H9 (cell line): ENCODE data around the gene PLEK2. TPM values are rescaled to one million over a fixed set of nuclear protein-coding genes. Genes with fewer than 3 reads are reported as not detected.

Source experiments
- DNase-seq: peaks from one replicate; pipeline ENCODE4 v3.0.0-alpha.2; 2017
- H2AFZ ChIP-seq: one replicate; pipeline ENCODE4 v1.6.1; 2013; ENCODE audit warnings: mild to moderate bottlenecking, low read length, control low read depth, moderate library complexity
- H2AK5ac ChIP-seq: 2 replicates; pipeline ENCODE4 v1.6.1; 2013; ENCODE audit warnings: low read length, control low read depth, mixed read lengths; ENCODE audit not compliant: insufficient read length
- H2BK120ac ChIP-seq: one replicate; pipeline ENCODE4 v1.6.1; 2013; ENCODE audit warnings: low read depth, mild to moderate bottlenecking, low read length, control low read depth, inconsistent platforms; ENCODE audit not compliant: poor library complexity, severe bottlenecking
- H2BK12ac ChIP-seq: 2 replicates; pipeline ENCODE4 v1.6.1; 2013; ENCODE audit warnings: low read length, control low read depth, mixed read lengths, low read depth; ENCODE audit not compliant: insufficient read length
- H2BK15ac ChIP-seq: 2 replicates; pipeline ENCODE4 v1.6.1; 2013; ENCODE audit warnings: low read depth, low read length, control low read depth
- H2BK20ac ChIP-seq: one replicate; pipeline ENCODE4 v1.6.1; 2013; ENCODE audit warnings: low read depth, mild to moderate bottlenecking, low read length, control low read depth, inconsistent platforms; ENCODE audit not compliant: poor library complexity, severe bottlenecking
- H2BK5ac ChIP-seq: 2 replicates; pipeline ENCODE4 v1.6.1; 2013; ENCODE audit warnings: low read length, control low read depth, mixed read lengths; ENCODE audit not compliant: insufficient read length
- H3K14ac ChIP-seq: 2 replicates; pipeline ENCODE4 v1.6.1; 2013; ENCODE audit warnings: low read length, control low read depth; ENCODE audit not compliant: insufficient read depth
- H3K18ac ChIP-seq: 2 replicates; pipeline ENCODE4 v1.6.1; 2013; ENCODE audit warnings: low read depth, mild to moderate bottlenecking, mixed read lengths, low read length, control low read depth; ENCODE audit not compliant: insufficient read length
- H3K23ac ChIP-seq: 2 replicates; pipeline ENCODE4 v1.6.1; 2013; ENCODE audit warnings: low read length, control low read depth, mixed read lengths, low read depth; ENCODE audit not compliant: insufficient read length
- H3K23me2 ChIP-seq: 2 replicates; pipeline ENCODE4 v1.6.1; 2013; ENCODE audit warnings: low read depth, mild to moderate bottlenecking, mixed read lengths, low read length, control low read depth; ENCODE audit not compliant: insufficient read length, poor library complexity, severe bottlenecking
- H3K27ac ChIP-seq: 2 replicates; pipeline ENCODE4 v1.5.1; 2013; ENCODE audit warnings: low read length, control low read depth, mixed read lengths, low read depth; ENCODE audit not compliant: insufficient read length
- H3K27me3 ChIP-seq: 2 replicates; pipeline ENCODE4 v1.6.1; 2013; ENCODE audit warnings: low read length, control low read depth, inconsistent platforms; ENCODE audit not compliant: insufficient read depth
- H3K4ac ChIP-seq: 2 replicates; pipeline ENCODE4 v1.6.1; 2013; ENCODE audit warnings: low read depth, mild to moderate bottlenecking, control low read depth, inconsistent platforms, low read length, moderate library complexity
- H3K4me1 ChIP-seq: 2 replicates; pipeline ENCODE4 v1.6.1; 2013; ENCODE audit warnings: low read length, control low read depth, inconsistent platforms; ENCODE audit not compliant: insufficient read depth
- H3K4me2 ChIP-seq: 2 replicates; pipeline ENCODE4 v1.6.1; 2013; ENCODE audit warnings: low read length, control low read depth, mixed read lengths; ENCODE audit not compliant: insufficient read length, insufficient read depth
- H3K56ac ChIP-seq: 2 replicates; pipeline ENCODE4 v1.6.1; 2013; ENCODE audit warnings: low read depth, mild to moderate bottlenecking, mixed read lengths, low read length, control low read depth; ENCODE audit not compliant: insufficient read length
- H3K79me1 ChIP-seq: 2 replicates; pipeline ENCODE4 v1.6.1; 2013; ENCODE audit warnings: low read depth, mild to moderate bottlenecking, moderate library complexity, low read length, control low read depth, inconsistent platforms; ENCODE audit not compliant: insufficient read depth, poor library complexity, severe bottlenecking
- H3K79me2 ChIP-seq: 2 replicates; pipeline ENCODE4 v1.6.1; 2013; ENCODE audit warnings: low read length, control low read depth, inconsistent platforms; ENCODE audit not compliant: insufficient read depth
- H3K9ac ChIP-seq: 2 replicates; pipeline ENCODE4 v1.6.1; 2013; ENCODE audit warnings: low read length, control low read depth, mixed read lengths; ENCODE audit not compliant: insufficient read length; ENCODE audit errors: extremely low read depth
- H3K9me3 ChIP-seq: one replicate; pipeline ENCODE4 v1.6.1; 2013; ENCODE audit warnings: low read depth, low read length, inconsistent platforms; ENCODE audit not compliant: control insufficient read depth
- H3T11ph ChIP-seq: one replicate; pipeline ENCODE4 v1.6.1; 2013; ENCODE audit warnings: mild to moderate bottlenecking, low read length, control low read depth, inconsistent platforms
- H4K20me1 ChIP-seq: one replicate; pipeline ENCODE4 v1.6.1; 2013; ENCODE audit not compliant: control insufficient read depth, insufficient read length, insufficient read depth
- H4K5ac ChIP-seq: 2 replicates; pipeline ENCODE4 v1.6.1; 2013; ENCODE audit warnings: low read depth, mild to moderate bottlenecking, mixed read lengths, low read length, control low read depth; ENCODE audit not compliant: insufficient read length
- H4K8ac ChIP-seq: replicated peaks from 2 replicates; pipeline ENCODE4 v1.6.1; 2013; ENCODE audit warnings: low read length, control low read depth, mixed read lengths, low read depth; ENCODE audit not compliant: insufficient read length
- H4K91ac ChIP-seq: 2 replicates; pipeline ENCODE4 v1.6.1; 2013; ENCODE audit warnings: low read depth, mild to moderate bottlenecking, moderate library complexity, mixed read lengths, low read length, control low read depth; ENCODE audit not compliant: insufficient read length
- H3K27ac Mint-ChIP-seq, 3 experiments: 2 replicates in 2 of 3; 3 replicates in 1 of 3; pipeline ENCODE4 v1.8.0; 2020 to 2021; ENCODE audit warnings: mixed read lengths in 3 of 3, mild to moderate bottlenecking in 1 of 3, moderate library complexity in 1 of 3
- H3K27me3 Mint-ChIP-seq: 2 replicates; pipeline ENCODE4 v1.8.0; 2021; ENCODE audit warnings: low read depth, mild to moderate bottlenecking, moderate library complexity, mixed read lengths
- H3K36me3 Mint-ChIP-seq, 3 experiments: 2 replicates in 2 of 3; 3 replicates in 1 of 3; pipeline ENCODE4 v1.8.0; 2020 to 2021; ENCODE audit warnings: low read depth in 3 of 3, mixed read lengths in 3 of 3; ENCODE audit not compliant: insufficient read depth in 1 of 3
- H3K4me1 Mint-ChIP-seq, 2 experiments: 2 replicates each; pipeline ENCODE4 v1.8.0; 2020; ENCODE audit warnings: mixed read lengths in 2 of 2
- H3K4me3 Mint-ChIP-seq, 2 experiments: 2 replicates in 1 of 2; 3 replicates in 1 of 2; pipeline ENCODE4 v1.8.0; 2020 to 2021; ENCODE audit warnings: mild to moderate bottlenecking in 2 of 2, mixed read lengths in 2 of 2, moderate library complexity in 1 of 2
- H3K9me3 Mint-ChIP-seq, 2 experiments: 2 replicates in 1 of 2; 3 replicates in 1 of 2; pipeline ENCODE4 v1.8.0; 2020; ENCODE audit warnings: mild to moderate bottlenecking in 2 of 2, mixed read lengths in 2 of 2, moderate library complexity in 1 of 2
- WGBS: extraction: QIAGEN DNeasy Blood & Tissue Kit; methylation state at CpG from one replicate; pipeline ENCODE4 v1.1.7; 2013; ENCODE audit warnings: missing lambda C conversion rate, low lambda C conversion rate, mixed read lengths; ENCODE audit not compliant: insufficient read length; ENCODE audit errors: extremely low coverage; 5-methylcytosine and 5-hydroxymethylcytosine counted together
- total RNA-seq: library from RNA; stranded (reverse); gene quantifications from 2 replicates; pipeline ENCODE4 v1.2.1, GENCODE V29; 2021
- TF ChIP-seq, protein P1 (sequence below): fragments of 200-600 bp; sonication (generic); conservative IDR thresholded peaks from 3 replicates; pipeline ENCODE4 v1.8.0; 2021; ENCODE audit warnings: antibody characterized with exemption, mild to moderate bottlenecking

PLEK2 gene
- total RNA-seq, 1 experiment from 2014 or later, result not detected

GRCh38 chr14:67392800-67393199 is 19.2 kb downstream of the PLEK2 start:
- no peaks in the 10 kb centered on the region; the same call in none of the 2 replicates for H3K27me3 Mint-ChIP-seq
- Histone ChIP-seq H4K5ac (no peak overlapping the region), H3T11ph (no peak overlapping the region), H3K79me1 (no peaks in the 10 kb centered on the region), H3K18ac (no peak overlapping the region), H3K4me2 (no peak overlapping the region), H3K27ac (no peak overlapping the region), H2BK12ac (no peak overlapping the region), H3K4me1 (no peaks in the 10 kb centered on the region; the same call in 1 of the 2 replicates), H3K56ac (no peak overlapping the region), H2AFZ (no peak overlapping the region), H3K4ac (no peak overlapping the region), H4K91ac (no peak overlapping the region), H4K8ac (no peak overlapping the region), H3K14ac (no peak overlapping the region), H3K23me2 (no peaks in the 10 kb centered on the region), H3K27me3 (no peaks in the 10 kb centered on the region), H2BK5ac (no peak overlapping the region), H3K79me2 (no peaks in the 10 kb centered on the region), H4K20me1 (no peaks in the 10 kb centered on the region), H3K9ac (no peak overlapping the region), H2AK5ac (no peak overlapping the region), H2BK120ac (no peak overlapping the region), H3K9me3 (no peaks in the 10 kb centered on the region), H3K23ac (no peak overlapping the region), H2BK15ac (no peak overlapping the region), H2BK20ac (no peak overlapping the region)
- no peaks in the 10 kb centered on the region for H3K9me3 Mint-ChIP-seq
- no CpG with 5 or more reads among the region's 9 CpGs for WGBS
- no peak overlapping the region for H3K4me3 Mint-ChIP-seq
- H3K4me1 Mint-ChIP-seq, result peaks cover 5 to 6% of the 10 kb centered on the region in 2 experiments
- 0 out of 7 replicates have a peak overlapping the region, but pooled peaks of 1 of the 3 experiments have one; percentile 14 for H3K27ac Mint-ChIP-seq
- no peaks in the 10 kb centered on the region for H3K36me3 Mint-ChIP-seq
- no peak for DNase-seq
- TF ChIP-seq, protein P1, sequence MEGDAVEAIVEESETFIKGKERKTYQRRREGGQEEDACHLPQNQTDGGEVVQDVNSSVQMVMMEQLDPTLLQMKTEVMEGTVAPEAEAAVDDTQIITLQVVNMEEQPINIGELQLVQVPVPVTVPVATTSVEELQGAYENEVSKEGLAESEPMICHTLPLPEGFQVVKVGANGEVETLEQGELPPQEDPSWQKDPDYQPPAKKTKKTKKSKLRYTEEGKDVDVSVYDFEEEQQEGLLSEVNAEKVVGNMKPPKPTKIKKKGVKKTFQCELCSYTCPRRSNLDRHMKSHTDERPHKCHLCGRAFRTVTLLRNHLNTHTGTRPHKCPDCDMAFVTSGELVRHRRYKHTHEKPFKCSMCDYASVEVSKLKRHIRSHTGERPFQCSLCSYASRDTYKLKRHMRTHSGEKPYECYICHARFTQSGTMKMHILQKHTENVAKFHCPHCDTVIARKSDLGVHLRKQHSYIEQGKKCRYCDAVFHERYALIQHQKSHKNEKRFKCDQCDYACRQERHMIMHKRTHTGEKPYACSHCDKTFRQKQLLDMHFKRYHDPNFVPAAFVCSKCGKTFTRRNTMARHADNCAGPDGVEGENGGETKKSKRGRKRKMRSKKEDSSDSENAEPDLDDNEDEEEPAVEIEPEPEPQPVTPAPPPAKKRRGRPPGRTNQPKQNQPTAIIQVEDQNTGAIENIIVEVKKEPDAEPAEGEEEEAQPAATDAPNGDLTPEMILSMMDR, result no peak
